HG03558 (cell line): ENCODE data around the gene CACNA1D.

Experiments used
- ATAC-seq: cut with Tn5 transposase; IDR thresholded peaks from one replicate; pipeline ENCODE4 v1.9.1; 2021; ENCODE audit warnings: moderate number of reproducible peaks; ENCODE audit not compliant: unreplicated experiment; ENCODE audit errors: extremely low read depth

CACNA1D gene

GRCh38 chr3:53674582-53674981, 180.2 kb downstream of the CACNA1D start:
- no peak for ATAC-seq

GRCh38 chr3:53675022-53675697, 180.7 kb downstream of the CACNA1D start:
- no peak for ATAC-seq

GRCh38 chr3:53675942-53676341, 181.5 kb downstream of the CACNA1D start:
- ATAC-seq = no peak

- ATAC-seq = no peak
Observed at GRCh38 chr3:53677413-53677812, 183.0 kb downstream of the CACNA1D start.

- no peak for ATAC-seq
Observed at GRCh38 chr3:53680028-53680427, 185.6 kb downstream of the CACNA1D start.

GRCh38 chr3:53682807-53683206, 188.4 kb downstream of the CACNA1D start:
- ATAC-seq = no peak

- no peak for ATAC-seq
Observed at GRCh38 chr3:53688066-53688465, 193.7 kb downstream of the CACNA1D start.

- no peak for ATAC-seq
Observed at GRCh38 chr3:53688989-53689388, 194.6 kb downstream of the CACNA1D start.

GRCh38 chr3:53689681-53690080, 195.3 kb downstream of the CACNA1D start:
- no peak for ATAC-seq

GRCh38 chr3:53690521-53690920, 196.1 kb downstream of the CACNA1D start:
- no peak for ATAC-seq

- ATAC-seq = no peak
Observed at GRCh38 chr3:53691349-53691748, 196.9 kb downstream of the CACNA1D start.

- ATAC-seq = no peak
Observed at GRCh38 chr3:53691885-53692284, 197.5 kb downstream of the CACNA1D start.

- no peak for ATAC-seq
Observed at GRCh38 chr3:53693451-53693850, 199.0 kb downstream of the CACNA1D start.

GRCh38 chr3:53694046-53694445, 199.6 kb downstream of the CACNA1D start:
- no peak for ATAC-seq

GRCh38 chr3:53694666-53695323, 200.4 kb downstream of the CACNA1D start:
- ATAC-seq = no peak

GRCh38 chr3:53695324-53695690, 200.9 kb downstream of the CACNA1D start:
- ATAC-seq = no peak

GRCh38 chr3:53696401-53697172, 202.2 kb downstream of the CACNA1D start:
- no peak for ATAC-seq

GRCh38 chr3:53700441-53700840, 206.0 kb downstream of the CACNA1D start:
- no peak for ATAC-seq

GRCh38 chr3:53702776-53703530, 208.5 kb downstream of the CACNA1D start:
- ATAC-seq = no peak

GRCh38 chr3:53703630-53704362, 209.4 kb downstream of the CACNA1D start:
- ATAC-seq = no peak
